GM10847 (cell line): ENCODE measurements around the gene IDH3A.

Experiments used
- POLR2A ChIP-seq: IDR thresholded peaks from 2 replicates; pipeline ENCODE4 v1.6.1; 2011; ENCODE audit not compliant: insufficient read length; ENCODE audit errors: extremely low read depth

IDH3A gene

GRCh38 chr15:78212546-78213424 is 63.6 kb downstream of the IDH3A start:
- no peak for TF ChIP-seq POLR2A

- TF ChIP-seq POLR2A: no peak
These were observed 64.2 kb downstream of the IDH3A start for GRCh38 chr15:78213425-78213750.

GRCh38 chr15:78213956-78214355 is 64.8 kb downstream of the IDH3A start:
- no peak for TF ChIP-seq POLR2A

GRCh38 chr15:78216276-78217104 is 67.3 kb downstream of the IDH3A start:
- TF ChIP-seq POLR2A: no peak

GRCh38 chr15:78220713-78221112 is 71.6 kb downstream of the IDH3A start:
- no peak for TF ChIP-seq POLR2A
